ENCODE results near the gene SLC6A7.

SLC6A7 gene

GRCh38 chr5:150156027-150156368 lies 33.9 kb upstream of the SLC6A7 start:
- no peak for DNase-seq

DNA sequence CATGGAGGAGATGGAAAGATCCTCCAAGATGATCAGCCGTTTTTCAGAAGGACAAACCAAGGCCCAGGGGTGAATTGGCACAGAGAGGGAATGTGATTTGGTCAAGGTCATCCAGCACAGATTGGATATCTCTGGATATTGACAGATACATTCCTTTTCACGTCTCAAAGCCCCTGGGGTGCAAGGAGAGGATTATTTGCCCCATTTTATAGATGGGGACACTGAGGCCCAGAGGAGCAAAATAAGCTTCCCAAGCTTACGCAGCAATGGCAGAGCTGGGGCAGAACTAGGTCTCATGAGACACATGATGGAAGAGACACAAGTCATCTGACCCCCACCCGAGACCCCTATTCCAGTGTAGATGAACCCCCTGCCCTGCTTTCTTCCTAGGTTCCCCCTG lies 33.3 kb upstream of the SLC6A7 start:
- DNase-seq = no peak

- DNase-seq = no peak
These were observed 32.7 kb upstream of the SLC6A7 start for GRCh38 chr5:150157168-150157567.

DNA sequence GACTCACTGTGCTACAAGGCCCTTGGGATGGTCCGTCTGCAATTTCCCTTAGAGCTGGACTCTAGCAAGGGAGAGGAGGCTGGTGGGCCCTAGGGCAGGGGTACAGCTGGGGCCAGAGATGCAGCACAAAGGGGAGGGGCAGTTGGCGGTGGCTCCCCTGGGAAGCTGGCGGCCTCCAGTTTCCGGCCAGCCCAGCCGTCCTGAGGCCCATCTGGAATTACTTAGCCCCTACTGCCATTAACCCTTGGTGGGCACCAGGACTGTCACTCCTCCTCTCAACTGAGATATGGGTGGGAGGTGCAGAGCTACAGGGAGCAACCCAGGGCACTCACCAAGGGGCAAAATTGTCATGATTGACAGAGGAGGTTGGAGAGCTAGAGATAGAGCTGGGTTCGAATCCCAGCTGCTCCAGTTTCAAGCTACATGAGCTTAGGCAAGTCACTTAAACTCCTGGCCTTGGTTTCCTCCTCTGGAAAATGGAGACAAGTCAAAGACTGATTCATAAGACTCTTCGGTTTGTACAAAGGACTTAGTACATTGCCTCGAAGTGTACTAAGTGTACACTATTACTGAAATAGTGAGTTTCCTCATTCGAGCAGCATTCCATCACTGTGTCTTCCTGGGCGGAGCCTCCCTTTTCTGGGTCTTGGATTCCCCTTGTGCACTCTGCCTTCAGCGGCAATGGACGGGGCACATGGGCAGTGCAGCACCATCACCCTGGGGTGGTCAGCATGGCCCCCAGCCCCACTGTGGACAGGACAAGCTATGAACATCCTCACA lies 31.5 kb upstream of the SLC6A7 start:
- DNase-seq = no peak

- DNase-seq = no peak
These were observed 30.8 kb upstream of the SLC6A7 start for GRCh38 chr5:150159031-150159430.

- no peak for DNase-seq
These were observed 30.1 kb upstream of the SLC6A7 start for GRCh38 chr5:150159741-150160179.

DNA sequence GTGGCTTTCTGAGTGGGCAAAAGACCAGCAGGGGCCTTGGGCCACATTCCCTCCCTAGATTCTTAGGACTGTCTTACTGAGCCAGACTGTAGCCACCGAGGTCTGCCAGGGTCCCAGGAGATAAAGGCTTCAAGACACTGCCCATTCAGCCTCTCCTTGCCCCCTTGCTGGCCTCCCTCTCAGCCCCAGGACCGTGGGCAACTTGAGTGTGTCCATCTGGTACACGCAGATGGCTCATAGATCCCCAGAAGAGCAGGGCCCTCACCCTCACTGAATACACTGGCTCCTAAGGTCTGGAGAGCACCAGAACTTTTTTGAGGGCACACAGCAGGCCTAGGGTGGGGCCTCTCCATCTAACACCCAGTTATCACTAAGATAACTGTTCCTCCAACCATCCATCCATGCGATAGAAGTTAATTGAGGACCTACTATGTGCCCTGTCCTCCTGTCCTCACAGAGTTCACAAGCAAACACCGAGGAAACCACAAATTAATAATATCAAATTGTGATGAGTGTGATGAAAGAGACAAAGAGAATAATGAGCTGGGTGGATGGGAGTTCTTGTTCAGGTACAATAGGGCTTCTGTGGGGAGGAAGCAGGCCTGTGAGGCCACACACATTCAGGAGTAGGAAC lies 29.3 kb upstream of the SLC6A7 start:
- DNase-seq = no peak

DNA sequence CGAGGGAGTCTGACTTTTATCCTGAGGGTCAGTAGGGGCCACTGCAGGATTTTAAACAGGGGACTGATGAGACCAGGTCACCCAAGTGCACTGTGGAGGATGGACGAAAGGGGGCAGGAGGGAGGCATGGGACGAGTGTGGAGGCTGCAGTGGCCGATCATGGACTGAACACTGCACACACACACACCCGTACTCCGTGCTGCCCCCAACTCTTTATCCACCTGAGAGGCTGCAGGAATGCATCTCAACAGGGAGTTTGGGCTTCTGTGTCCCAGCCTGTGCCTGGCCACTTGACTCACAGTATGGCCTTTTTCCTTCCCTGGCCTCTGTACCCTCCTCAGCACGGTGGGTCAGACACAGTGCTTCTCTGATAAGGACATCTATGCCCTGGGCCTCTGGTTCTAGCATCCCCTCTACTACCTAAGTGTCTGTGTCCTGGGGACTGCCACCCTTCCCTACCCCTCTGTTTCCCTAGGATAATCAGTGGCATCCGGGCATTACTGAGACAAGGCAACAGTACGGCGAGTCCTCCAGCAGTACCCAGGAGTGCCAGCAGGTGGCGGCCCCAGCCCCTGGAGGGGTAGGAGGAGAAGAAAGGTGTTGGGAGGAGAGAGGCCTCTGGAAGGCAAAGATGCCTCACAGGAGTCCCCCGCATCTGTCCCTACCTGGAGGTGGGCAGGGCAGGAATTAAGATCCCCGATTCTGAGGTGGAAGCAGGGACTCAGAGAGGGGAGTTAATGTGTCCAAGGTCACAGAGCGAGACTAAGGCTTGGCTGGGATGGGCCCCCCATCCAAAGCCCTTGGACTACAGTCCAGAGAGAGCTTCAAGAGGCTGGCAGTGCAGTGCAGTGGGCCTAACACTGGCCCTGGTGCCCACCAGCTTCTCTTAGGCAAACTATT lies 28.4 kb upstream of the SLC6A7 start:
- peak; percentile 60 for DNase-seq

DNA sequence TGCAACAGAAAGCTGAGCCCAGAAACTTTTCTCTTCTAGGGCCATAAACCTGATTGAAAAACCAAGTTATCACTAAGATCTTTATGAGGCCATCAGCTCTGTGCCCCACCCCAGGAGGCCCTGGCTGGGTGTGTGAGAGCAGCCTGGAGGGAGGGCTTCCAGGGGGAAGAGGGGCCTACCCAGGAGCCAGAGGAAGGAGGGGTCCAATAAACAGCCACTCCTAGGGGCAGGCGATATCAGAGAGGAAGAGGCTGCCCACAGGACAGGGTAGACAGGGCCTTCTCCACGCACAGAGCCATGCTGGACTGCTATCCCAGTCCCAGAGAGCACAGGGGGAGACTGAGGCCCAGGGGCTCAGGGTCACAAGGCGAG lies 27.7 kb upstream of the SLC6A7 start:
- no peak for DNase-seq

GRCh38 chr5:150163035-150163434 lies 26.8 kb upstream of the SLC6A7 start:
- no peak for DNase-seq

GRCh38 chr5:150163547-150164059 lies 26.3 kb upstream of the SLC6A7 start:
- no peak for DNase-seq

DNA sequence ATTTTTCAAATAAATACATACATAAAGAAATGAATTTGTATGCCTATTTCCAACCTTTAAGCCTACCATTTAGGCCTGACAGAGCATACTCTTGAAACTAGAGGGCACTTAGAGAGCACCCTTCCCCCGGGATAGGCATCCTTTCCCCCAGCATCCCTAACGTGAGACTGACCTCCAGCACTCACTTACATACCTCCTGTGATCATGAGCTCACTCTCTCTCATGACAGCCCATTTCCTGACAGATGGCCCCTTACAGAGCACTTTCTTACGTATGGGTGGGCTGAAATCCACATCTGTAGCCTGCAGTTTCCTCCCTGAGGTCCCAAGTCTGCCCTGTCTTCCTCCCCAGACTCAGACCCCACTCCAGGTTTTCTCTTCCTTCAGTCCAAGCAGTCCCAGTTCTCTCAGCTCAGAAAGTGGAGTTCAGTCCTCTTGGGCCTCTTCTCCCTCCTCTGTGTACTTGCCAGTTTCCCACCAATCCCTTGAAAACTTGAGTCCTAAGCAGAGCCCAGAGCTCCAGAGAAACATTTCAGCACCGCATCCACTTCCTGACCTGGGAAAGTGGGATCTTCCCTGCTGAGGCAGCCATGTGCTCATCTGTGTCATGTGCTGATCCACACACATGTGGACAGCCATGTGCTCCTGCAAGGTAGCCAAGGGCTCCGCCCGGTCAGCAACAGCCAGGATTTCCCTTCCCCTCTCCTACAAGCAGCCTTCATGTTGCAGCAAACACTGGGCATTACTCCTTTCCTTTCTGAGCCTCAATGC lies 25.5 kb upstream of the SLC6A7 start:
- no peak for DNase-seq

- DNase-seq = no peak
These were observed 23.7 kb upstream of the SLC6A7 start for GRCh38 chr5:150166037-150166649.

DNA sequence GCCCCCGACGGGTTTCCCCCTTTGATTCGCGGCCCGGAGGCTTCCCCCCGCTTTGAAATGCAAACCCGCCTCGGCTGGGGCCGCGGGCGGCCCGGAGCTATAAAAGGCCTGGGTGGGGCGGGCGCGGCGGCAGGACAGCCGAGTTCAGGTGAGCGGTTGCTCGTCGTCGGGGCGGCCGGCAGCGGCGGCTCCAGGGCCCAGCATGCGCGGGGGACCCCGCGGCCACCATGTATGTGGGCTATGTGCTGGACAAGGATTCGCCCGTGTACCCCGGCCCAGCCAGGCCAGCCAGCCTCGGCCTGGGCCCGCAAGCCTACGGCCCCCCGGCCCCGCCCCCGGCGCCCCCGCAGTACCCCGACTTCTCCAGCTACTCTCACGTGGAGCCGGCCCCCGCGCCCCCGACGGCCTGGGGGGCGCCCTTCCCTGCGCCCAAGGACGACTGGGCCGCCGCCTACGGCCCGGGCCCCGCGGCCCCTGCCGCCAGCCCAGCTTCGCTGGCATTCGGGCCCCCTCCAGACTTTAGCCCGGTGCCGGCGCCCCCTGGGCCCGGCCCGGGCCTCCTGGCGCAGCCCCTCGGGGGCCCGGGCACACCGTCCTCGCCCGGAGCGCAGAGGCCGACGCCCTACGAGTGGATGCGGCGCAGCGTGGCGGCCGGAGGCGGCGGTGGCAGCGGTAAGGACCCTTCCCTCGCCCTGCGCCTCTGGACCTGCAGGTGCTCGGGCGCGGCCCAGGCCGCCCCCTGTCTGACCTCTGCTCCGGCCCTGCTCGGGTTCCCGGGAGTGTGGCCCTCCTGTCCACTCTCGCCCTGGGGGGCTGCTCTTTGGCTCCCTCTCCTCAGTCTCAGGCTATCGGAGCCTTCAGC lies 23.0 kb upstream of the SLC6A7 start, which contains the start of gene CDX1:
Gene CDX1 (plus strand): TSS at position 129 of the 862 bp plus-strand sequence. CDS start 99 bp downstream, at position 228.
- no peak for DNase-seq

DNA sequence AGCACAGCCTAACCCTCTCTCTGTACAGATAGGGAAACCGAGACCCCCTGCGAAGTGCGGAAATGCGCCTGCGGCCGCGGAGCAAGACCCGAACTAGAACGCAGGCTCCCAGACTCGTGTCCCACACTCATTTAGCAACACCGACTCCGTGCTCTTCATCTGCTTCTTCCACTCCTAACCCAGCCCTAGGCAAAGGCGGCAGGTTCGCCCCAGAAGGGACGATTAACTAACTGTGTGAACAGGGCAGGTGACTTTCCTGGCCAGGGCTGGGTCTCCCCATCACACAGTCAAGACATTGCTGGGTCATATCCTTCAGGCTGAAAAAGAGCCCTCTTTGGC lies 22.4 kb upstream of the SLC6A7 start:
- no peak for DNase-seq

- no peak for DNase-seq
These were observed 22.0 kb upstream of the SLC6A7 start for GRCh38 chr5:150167908-150168307.

DNA sequence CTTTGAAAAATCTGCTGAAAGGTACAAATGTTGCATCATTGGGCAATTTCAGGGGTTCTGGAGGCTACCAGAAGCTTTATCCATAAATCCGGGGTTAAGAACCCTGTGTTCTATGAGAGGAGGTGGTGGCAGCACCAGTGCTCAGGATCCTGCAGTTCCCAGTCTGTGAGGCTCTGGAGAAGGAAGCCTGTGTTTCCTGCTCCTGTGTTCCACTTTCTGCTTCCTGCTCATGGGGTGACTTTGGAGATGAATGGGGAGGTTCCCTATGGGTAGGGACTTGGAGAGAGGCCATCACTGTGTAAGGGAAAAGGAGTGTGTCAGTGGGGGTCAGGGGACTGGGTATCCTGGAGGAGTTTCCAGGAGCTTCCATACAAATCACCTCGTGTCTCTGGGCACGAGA lies 21.0 kb upstream of the SLC6A7 start:
- no peak for DNase-seq

DNA sequence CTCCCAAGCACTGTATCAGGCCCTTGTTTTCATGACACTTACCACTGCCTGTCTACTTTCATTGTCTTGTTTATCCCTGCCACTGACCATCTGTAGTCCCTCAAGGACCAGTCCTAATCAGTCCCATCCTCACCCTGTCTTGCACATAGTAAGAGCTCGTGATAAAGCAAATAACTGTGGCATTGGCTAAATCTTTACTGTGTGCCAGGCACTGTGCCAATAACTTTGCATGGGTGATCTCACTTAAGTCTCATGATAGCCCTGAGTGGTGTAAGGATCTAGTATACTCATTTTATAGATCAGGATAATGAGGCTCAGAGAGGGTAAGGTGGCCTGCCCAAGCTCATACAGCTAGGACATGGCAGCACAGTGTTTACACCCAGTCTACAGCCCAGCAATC lies 17.7 kb upstream of the SLC6A7 start:
- no peak for DNase-seq

- DNase-seq = no peak
These were observed 17.3 kb upstream of the SLC6A7 start for GRCh38 chr5:150172556-150172955.

DNA sequence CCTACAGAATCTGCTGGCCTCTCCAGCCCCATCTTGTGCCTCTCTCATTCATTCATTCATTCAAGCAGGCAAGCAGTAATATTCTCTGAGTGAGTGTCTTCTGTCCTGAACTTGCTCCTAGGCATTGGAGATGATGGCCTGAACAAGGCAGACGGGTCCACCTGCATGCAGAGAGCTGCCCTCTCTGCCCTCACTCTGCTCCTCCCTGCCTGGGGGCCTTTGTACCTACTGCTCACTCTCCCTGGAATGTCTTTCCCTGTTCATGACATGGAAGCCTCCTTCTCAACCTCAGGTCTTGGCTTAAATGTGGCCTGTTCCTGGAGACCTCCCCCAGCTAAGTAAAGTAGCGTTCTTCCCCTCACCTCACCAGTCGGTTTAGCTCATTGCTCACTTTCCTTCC lies 16.7 kb upstream of the SLC6A7 start:
- no peak for DNase-seq

GRCh38 chr5:150174285-150174684 lies 15.6 kb upstream of the SLC6A7 start:
- no peak for DNase-seq
